Neural progenitor cell (in vitro differentiated cells): Measurements from ENCODE around the gene EDN1.

ENCODE experiments used
- CTCF ChIP-seq: fragments of 200-600 bp; sonication (generic); IDR thresholded peaks from 2 replicates; pipeline ENCODE4 v1.5.1; 2017; ENCODE audit warnings: antibody characterized with exemption, mild to moderate bottlenecking
- EZH2 ChIP-seq: fragments of 200-600 bp; sonication (generic); IDR thresholded peaks from 2 replicates; pipeline ENCODE4 v1.6.1; 2017; ENCODE audit warnings: antibody characterized with exemption, mild to moderate bottlenecking, moderate library complexity
- EZH2phosphoT487 ChIP-seq: fragments of 200-600 bp; sonication (generic); IDR thresholded peaks from 2 replicates; pipeline ENCODE4 v1.6.1; 2017; ENCODE audit warnings: antibody characterized with exemption

GRCh38 chr6:12277386-12277785, 12.8 kb upstream of the EDN1 start:
- TF ChIP-seq CTCF (no peak), EZH2 (no peak), EZH2phosphoT487 (no peak)
